Astrocyte of the cerebellum (primary cell): Measurements from ENCODE around the gene KCNJ5.

ENCODE experiments used
- DNase-seq: peaks from one replicate; pipeline ENCODE4 v3.0.0-alpha.2; 2011; ENCODE audit warnings: low read depth
- H3K4me3 ChIP-seq: 2 replicates; pipeline ENCODE4 v1.5.1; 2011; ENCODE audit warnings: mild to moderate bottlenecking, low read depth, low read length, moderate library complexity
- in situ Hi-C: cut with HindIII; loops from 2 replicates; pipeline ENCODE4 v1.10.0; 2017; ENCODE audit warnings: low sequenced_read_pairs
- TF ChIP-seq, protein P1 (sequence below): IDR thresholded peaks from 2 replicates; pipeline ENCODE4 v1.5.1; 2012; ENCODE audit warnings: low read length, low read depth, moderate library complexity, mild to moderate bottlenecking; ENCODE audit errors: missing control alignments

KCNJ5 gene

DNA sequence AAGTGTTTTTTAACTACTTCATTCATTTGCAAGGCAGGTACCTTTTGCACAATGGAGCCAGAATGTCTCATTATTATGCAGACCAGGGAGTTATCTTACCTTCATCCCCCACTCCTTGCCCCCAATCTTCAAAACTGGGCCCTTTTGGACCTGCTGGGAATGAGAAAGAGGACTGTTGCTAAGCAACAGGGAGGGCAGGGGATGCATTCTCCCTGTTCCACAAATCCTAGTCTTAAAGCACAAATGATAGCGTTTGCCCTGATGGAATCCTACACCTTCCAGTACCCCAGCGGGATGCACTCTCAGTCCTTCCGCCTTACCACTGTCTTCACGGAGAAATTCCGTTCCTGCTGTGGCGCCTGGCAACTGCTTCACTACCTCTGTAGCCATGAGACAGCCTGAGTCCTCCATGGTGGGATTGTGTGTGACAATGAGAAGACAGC is 20.0 kb upstream of the KCNJ5 start:
- DNase-seq, result no peak
- in situ Hi-C loops, result no loop called here
- no peak overlapping the region for H3K4me3 ChIP-seq
- TF ChIP-seq, protein P1, sequence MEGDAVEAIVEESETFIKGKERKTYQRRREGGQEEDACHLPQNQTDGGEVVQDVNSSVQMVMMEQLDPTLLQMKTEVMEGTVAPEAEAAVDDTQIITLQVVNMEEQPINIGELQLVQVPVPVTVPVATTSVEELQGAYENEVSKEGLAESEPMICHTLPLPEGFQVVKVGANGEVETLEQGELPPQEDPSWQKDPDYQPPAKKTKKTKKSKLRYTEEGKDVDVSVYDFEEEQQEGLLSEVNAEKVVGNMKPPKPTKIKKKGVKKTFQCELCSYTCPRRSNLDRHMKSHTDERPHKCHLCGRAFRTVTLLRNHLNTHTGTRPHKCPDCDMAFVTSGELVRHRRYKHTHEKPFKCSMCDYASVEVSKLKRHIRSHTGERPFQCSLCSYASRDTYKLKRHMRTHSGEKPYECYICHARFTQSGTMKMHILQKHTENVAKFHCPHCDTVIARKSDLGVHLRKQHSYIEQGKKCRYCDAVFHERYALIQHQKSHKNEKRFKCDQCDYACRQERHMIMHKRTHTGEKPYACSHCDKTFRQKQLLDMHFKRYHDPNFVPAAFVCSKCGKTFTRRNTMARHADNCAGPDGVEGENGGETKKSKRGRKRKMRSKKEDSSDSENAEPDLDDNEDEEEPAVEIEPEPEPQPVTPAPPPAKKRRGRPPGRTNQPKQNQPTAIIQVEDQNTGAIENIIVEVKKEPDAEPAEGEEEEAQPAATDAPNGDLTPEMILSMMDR, result no peak

DNA sequence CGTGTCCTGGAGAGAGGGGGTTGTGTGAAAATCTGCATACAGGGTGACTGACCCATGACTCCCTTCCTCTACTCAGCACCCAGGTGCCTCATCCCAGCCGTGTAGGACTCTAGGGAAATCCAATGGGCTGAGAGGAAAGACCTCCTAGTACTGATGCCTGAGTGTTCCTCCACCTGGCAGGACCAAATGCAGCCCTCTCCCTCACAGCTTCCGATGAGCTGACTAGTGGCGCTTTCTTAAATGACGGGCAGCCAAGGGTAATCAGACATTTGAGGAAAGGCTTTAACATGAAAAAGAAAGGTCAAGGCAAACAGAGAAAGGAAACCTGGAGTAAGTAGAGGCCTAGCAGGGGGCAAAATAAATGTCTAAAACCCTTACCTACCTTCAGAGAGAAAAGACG is 19.1 kb upstream of the KCNJ5 start:
- in situ Hi-C loops, result no loop called here
- TF ChIP-seq, protein P1, result no peak

DNA sequence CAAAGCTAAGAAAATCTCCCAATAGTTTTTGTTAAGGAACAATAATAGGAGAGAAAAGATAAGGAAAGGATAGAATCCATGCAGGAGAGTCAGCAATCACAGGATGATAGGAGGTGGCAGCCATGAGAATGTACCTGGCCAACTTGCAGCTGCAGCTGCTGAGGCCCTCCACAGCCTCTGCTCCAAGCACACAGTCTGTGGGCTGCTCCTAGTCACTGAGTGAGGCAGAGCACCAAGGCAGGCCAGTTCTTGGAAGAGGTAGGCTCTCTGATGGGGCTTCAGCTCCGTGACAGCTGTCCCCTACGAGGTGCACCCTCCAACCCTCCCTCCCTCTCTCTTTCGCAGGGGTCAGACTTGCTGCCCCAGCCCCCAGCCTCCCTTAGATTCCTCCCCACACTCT is 18.6 kb upstream of the KCNJ5 start:
- no peak for DNase-seq
- H3K4me3 ChIP-seq, result no peak overlapping the region
- in situ Hi-C loops, result no loop called here
- TF ChIP-seq, protein P1, result no peak

More for the DNA sequence above, 19.1 kb upstream of the KCNJ5 start:
- DNase-seq, result no peak
- no peak overlapping the region for H3K4me3 ChIP-seq

DNA sequence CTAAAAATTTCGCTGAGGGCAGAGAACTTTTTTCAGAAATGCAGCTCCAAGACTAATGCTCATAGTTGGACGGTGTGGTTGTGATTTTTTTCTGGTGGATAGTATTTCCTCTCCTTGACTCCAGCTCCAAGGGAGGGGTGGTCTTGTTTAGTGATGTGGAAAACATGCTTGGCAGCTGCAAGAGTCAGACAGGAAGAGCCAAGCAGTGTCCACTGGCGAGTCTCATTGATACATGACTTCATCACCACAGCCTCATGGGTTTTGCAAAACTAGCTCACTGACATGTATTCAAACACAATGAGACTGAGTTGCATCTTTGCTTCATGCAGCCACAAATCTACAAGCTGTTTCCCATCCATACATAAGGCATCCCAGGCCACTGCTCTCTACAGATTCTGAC is 16.7 kb upstream of the KCNJ5 start:
- DNase-seq, result peak; percentile 51
- in situ Hi-C loops, result no loop called here
- TF ChIP-seq, protein P1, result no peak
- no peak overlapping the region for H3K4me3 ChIP-seq

DNA sequence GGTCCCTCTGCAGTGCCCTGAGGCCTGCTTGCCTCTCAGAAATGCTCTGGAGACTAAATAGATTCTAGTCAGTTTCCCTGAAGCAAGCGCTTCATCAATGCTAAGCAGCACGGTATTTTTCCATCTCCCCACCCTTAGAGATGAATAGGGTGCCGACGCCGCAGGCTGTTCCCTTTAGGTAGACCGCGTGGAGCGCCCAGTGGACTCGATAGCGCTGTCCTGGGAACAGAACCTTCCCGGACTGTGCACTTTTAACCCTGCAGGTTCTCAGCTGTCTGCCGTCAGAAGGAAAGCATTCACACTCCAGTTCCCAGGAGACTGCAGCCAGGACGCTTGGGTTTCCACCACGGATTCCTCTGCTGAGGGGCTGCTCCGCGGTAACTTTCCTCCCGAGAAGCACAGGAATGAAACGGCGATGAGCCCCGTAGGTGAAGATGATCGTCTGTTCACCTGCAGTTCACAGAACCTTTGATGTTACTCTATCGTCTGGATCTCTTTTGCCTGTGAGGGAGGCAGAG is 15.0 kb upstream of the KCNJ5 start:
- no peak for DNase-seq
- in situ Hi-C loops, result loop anchor here (5.0 to 25.0 kb wide), 2 partner anchors 71 to 461 kb away; no protein-coding TSS in a partner anchor
- no peak overlapping the region for H3K4me3 ChIP-seq
- TF ChIP-seq, protein P1, result no peak

DNA sequence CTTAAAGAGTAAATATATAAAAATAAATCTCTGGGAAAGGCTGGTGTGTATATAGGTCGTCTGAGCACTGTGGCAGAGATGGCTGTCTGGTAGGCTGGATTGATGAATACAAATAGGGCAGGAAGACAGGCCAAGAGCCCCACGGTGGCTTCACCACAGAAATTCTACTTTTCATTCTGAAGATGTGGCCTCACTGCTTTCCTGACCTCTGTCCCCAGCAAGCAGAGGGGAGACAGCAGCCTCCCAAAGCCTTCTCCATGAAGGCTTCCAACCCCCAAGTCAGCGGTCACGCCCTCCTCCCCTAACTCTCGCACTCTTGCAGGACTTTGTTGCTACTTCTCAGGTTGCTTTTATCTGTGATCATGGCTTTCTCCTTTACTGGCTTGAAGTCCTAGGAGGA is 13.4 kb upstream of the KCNJ5 start:
- in situ Hi-C loops, result loop anchor here (5.0 to 25.0 kb wide), 2 partner anchors 70 to 460 kb away; no protein-coding TSS in a partner anchor
- DNase-seq, result no peak
- H3K4me3 ChIP-seq, result no peak overlapping the region
- TF ChIP-seq, protein P1, result no peak
